ENCODE results near the gene PTPRF.

- TF ChIP-seq MAX (IDR thresholded peaks at IDR 0.05; ENCODE audit: low read depth, low read length) (no peak), CTCF (IDR thresholded peaks at IDR 0.05; ENCODE audit: low read depth, low read length) (no peak), POLR2A (IDR thresholded peaks at IDR 0.05; ENCODE audit: extremely low read depth, insufficient read length) (no peak)
Measured at GRCh38 chr1:43530483-43531106, at the start of gene PTPRF.
